AG09309 (cell line): Measurements from ENCODE around the gene TRPM3.

ENCODE experiments used
- DNase-seq: peaks from one replicate; pipeline ENCODE4 v3.0.0-alpha.2; 2010; ENCODE audit warnings: low read depth
- H3K4me3 ChIP-seq: 2 replicates; pipeline ENCODE4 v1.5.1; 2011; ENCODE audit warnings: mild to moderate bottlenecking, low read depth, low read length, moderate library complexity; ENCODE audit not compliant: control insufficient read depth
- TF ChIP-seq, protein P1 (sequence below): IDR thresholded peaks from 2 replicates; pipeline ENCODE4 v1.5.1; 2011; ENCODE audit warnings: mild to moderate bottlenecking, low read depth, low read length, inconsistent platforms; ENCODE audit not compliant: insufficient read depth, control insufficient read depth; ENCODE audit errors: missing control alignments

TRPM3 gene

DNA sequence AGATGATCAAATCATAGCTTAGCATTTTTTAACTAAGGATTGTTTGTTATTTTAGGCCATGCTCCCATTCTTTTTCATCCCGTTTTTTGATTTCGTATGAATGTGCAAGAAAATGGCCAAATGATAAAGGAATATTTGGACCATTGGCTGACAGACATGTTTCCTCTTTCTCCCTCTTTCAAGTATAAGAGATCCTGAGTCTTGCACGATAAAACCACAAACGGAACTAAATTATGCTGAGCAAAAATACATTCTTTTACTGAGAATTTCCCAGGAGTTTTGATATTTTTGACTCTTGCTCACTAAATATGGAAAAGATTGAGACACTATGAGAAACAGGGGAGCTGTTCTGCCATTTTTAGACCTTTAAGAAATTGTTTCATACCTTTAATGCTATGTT is 616.6 kb downstream of the TRPM3 start:
- TF ChIP-seq, protein P1, sequence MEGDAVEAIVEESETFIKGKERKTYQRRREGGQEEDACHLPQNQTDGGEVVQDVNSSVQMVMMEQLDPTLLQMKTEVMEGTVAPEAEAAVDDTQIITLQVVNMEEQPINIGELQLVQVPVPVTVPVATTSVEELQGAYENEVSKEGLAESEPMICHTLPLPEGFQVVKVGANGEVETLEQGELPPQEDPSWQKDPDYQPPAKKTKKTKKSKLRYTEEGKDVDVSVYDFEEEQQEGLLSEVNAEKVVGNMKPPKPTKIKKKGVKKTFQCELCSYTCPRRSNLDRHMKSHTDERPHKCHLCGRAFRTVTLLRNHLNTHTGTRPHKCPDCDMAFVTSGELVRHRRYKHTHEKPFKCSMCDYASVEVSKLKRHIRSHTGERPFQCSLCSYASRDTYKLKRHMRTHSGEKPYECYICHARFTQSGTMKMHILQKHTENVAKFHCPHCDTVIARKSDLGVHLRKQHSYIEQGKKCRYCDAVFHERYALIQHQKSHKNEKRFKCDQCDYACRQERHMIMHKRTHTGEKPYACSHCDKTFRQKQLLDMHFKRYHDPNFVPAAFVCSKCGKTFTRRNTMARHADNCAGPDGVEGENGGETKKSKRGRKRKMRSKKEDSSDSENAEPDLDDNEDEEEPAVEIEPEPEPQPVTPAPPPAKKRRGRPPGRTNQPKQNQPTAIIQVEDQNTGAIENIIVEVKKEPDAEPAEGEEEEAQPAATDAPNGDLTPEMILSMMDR = no peak
- H3K4me3 ChIP-seq = no peak overlapping the region
- DNase-seq = no peak

DNA sequence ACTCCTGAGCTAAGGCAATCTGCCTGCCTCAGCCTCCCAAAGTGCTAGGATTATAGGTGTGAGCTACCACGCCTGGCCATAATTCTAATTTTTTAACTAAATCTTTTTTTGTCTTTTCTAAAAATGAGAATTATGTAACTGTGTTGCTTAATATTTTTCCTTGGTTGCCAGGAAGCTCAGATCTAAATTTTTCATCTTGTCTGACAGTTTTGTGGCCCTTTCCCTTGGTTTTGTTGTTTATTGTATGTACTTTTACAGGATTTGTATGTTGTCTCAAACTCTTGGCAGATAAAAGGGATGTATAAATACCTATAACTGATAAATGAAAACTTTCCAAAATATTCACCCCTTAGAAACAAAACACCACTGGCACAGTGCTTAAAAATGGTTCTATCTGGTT is 618.7 kb downstream of the TRPM3 start:
- DNase-seq = no peak
- H3K4me3 ChIP-seq = no peak overlapping the region
- TF ChIP-seq, protein P1 = no peak

DNA sequence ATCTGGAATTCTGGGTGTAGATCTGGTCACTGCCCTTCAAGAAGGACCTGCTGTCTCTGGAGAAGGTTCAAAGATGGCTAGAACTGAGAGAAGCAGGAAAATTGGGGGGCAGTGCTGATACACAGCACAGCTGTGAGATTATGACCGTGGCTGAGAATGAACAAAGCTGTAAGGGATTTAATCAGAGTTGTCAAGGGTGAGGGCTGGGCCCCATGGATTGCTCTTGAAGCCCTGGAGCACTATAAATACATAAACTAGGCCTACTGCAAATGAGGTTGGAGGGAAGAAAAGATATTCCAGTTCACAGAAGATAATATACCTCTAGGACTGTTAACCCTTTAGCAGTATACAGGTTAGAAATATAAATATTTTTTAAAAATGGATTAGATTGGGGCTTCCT is 620.6 kb downstream of the TRPM3 start:
- H3K4me3 ChIP-seq = no peak overlapping the region
- DNase-seq = no peak
- TF ChIP-seq, protein P1 = no peak

DNA sequence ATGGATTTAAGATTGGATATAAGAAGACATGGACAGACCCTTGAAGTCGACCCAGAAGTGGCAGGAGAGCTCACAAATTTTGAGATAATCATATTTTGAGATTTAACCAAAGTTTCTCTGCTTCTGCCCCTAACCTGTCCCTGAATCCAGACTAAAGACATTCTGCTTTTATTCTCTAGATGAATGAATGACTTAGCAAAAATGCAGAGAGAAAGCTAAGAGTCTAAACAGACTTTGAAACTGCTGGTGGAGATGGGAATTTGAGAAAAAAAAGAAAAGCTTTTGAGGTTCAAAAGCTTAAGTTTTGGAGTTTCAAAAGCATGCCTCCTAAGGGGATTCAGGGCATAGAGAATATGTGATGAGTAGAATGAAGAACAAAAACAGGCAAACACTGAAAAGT is 621.8 kb downstream of the TRPM3 start:
- no peak for DNase-seq
- no peak overlapping the region for H3K4me3 ChIP-seq
- TF ChIP-seq, protein P1 = no peak

DNA sequence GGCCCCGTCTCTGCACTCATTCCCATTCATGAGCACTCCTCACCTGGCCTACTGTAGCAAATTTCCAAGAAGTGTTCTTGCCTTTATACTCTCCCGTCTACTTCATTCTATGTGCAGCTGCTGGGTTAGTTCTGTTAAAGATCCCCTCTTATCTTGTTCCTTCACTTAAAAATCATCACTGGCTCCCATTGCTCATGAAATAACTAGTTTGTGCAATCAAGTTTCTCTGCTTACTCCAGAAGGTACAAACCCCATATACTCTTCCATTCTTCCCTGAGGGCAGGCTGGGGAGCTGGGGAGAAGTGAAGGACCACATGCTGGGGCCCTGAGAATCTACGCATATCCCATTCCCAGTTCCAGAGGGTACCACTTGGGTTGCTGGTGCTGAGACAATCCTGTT is 622.6 kb downstream of the TRPM3 start:
- TF ChIP-seq, protein P1 = no peak
- H3K4me3 ChIP-seq = no peak overlapping the region
- no peak for DNase-seq

DNA sequence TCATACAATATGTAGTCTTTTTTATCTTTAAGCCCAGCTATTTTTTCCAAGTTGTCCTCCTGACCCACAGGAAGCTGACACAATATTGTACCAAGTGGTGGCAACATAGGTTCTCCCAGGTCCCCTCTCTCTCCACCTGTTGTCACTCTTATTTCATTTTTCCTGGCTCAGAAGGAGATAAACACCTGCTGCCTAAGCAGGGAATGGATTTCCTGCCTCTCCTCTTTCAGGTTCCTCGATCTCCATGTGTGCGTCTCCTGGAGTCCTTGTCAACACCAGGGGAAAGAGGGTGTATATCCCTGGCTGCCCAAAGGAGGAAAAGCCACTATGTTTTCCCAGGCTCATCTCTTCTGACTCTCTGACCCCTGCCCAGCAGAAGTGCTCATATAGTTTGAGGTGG is 625.2 kb downstream of the TRPM3 start:
- DNase-seq = no peak
- TF ChIP-seq, protein P1 = no peak

DNA sequence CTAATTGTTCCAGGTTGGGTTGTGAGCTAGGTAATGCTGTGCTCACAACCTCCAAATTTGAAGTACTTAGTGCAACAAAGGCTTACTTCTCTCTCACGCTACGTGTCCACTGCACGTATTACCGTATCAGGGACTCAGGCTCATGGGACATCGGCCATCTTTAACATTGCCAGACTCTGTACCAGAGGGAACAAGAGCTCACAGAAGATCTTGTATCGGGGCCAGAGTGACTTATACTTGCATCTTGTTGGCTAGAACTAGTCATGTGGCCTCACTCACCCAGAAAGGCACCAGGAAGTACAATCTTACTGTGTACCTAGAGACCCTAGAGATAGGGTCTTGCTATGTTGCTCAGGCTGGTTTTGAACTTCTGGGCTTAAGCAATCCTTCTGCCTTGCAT is 625.9 kb downstream of the TRPM3 start:
- no peak for DNase-seq
- TF ChIP-seq, protein P1 = no peak
- no peak overlapping the region for H3K4me3 ChIP-seq

More for the DNA sequence above, 625.2 kb downstream of the TRPM3 start:
- no peak overlapping the region for H3K4me3 ChIP-seq
